ENCODE data around the gene ABR.

GRCh38 chr17:1220346-1220745, 40.6 kb upstream of the ABR start:
- no peak for TF ChIP-seq CTCF (IDR thresholded peaks at IDR 0.05)
- TF ChIP-seq POLR2A (IDR thresholded peaks at IDR 0.05) = no peak

All from right lobe of liver (tissue), 4 donors.